Stimulated activated CD8-positive, alpha-beta memory T cell treated with anti-CD3 and anti-CD28 coated beads, Interleukin-4, amount 100 ng/mL, for 24 hours (primary cell): ENCODE data around the gene GPC1.
"Not testable (repeated sequence)": the region's sequence is repeated elsewhere in the genome, so short reads cannot be mapped to it uniquely, and the experiment has no call there.

Source experiments
- DNase-seq: peaks from one replicate; pipeline ENCODE4 v3.0.0-alpha.2; 2020; ENCODE audit warnings: low read depth

Gene GPC1, protein sequence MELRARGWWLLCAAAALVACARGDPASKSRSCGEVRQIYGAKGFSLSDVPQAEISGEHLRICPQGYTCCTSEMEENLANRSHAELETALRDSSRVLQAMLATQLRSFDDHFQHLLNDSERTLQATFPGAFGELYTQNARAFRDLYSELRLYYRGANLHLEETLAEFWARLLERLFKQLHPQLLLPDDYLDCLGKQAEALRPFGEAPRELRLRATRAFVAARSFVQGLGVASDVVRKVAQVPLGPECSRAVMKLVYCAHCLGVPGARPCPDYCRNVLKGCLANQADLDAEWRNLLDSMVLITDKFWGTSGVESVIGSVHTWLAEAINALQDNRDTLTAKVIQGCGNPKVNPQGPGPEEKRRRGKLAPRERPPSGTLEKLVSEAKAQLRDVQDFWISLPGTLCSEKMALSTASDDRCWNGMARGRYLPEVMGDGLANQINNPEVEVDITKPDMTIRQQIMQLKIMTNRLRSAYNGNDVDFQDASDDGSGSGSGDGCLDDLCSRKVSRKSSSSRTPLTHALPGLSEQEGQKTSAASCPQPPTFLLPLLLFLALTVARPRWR

DNA sequence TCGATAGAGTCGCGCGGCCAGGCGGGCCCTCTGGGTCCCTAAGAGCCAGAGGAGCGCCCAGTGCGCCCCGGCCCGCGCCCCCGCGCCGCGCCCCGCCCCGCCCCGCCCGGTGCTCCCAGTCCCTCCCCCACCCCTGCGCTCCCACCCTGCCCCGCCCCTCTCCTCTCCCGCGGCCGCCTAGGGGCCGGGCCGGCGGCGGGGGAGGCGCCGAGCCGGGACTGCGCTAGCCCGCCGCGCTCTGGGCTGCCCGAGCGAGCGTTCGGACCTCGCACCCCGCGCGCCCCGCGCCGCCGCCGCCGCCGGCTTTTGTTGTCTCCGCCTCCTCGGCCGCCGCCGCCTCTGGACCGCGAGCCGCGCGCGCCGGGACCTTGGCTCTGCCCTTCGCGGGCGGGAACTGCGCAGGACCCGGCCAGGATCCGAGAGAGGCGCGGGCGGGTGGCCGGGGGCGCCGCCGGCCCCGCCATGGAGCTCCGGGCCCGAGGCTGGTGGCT is at the start of gene GPC1:
GPC1 (plus strand) TSS at position 207 of the 491 bp plus-strand sequence; CDS start at position 463, 256 bp downstream.
- peak; percentile 21 for DNase-seq

GRCh38 chr2:240386326-240386725 is 49.1 kb upstream of the GPC1 start:
- no peak for DNase-seq

- DNase-seq, result not testable (repeated sequence)
Observed at GRCh38 chr2:240386743-240387142, 48.7 kb upstream of the GPC1 start.

DNA sequence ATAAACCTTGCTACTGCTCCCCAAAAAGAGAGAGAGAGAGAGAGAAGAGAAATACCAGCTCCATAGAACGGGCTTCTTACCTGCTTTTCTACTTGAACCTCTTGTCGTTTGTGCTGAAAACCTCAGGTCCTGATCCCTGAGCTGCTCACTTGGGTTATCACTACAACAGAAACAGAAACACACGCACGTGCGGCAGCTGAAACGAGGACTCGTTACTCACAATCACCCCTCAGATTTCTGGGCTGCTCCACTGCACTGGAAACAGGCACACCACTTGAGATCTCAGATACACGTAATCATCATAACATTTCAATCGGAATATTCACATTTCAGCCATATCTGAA is 48.2 kb upstream of the GPC1 start:
- no peak for DNase-seq

GRCh38 chr2:240387669-240388358 is 47.6 kb upstream of the GPC1 start:
- no peak for DNase-seq

DNA sequence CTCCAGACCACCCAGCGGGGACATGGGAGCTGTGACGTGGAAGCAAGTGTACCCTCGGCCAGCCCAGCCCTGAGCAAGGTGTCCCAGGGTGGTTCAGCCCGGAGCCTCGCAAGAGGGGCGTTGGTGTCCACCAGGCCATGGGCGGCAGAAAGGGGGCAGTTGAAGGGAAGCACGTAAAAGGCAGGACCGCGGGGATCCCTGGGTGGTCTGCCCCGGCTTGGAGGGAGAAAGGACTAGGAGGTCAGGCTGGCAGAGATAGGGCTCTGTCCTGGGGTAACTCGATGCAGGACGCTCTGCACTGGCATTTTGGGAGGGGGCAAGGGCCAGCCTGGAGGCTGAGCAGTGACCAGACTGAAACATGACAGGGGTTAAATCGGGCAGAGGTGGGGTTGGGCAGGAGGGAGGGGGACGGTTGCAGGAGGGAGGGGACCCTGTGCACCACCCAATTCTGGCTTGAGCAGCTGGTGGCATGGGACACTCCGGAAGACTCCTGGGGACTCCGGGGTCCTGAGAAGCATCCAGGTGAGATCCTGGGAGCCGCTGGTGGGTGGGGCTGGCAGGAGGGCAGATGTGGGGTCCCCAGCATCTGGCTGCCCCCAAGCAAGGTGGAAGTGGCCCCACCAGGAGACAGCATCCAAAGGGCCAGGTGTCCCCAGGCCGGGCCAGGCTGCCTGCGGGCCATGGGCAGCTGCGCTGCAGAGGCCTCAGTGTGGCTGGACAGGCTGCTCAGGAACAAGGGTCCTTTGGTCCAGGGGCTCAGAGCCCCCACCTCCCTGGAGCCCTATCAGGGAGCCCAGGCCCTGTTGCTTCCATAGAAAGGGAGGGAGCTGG is 46.8 kb upstream of the GPC1 start:
- DNase-seq, result no peak

DNA sequence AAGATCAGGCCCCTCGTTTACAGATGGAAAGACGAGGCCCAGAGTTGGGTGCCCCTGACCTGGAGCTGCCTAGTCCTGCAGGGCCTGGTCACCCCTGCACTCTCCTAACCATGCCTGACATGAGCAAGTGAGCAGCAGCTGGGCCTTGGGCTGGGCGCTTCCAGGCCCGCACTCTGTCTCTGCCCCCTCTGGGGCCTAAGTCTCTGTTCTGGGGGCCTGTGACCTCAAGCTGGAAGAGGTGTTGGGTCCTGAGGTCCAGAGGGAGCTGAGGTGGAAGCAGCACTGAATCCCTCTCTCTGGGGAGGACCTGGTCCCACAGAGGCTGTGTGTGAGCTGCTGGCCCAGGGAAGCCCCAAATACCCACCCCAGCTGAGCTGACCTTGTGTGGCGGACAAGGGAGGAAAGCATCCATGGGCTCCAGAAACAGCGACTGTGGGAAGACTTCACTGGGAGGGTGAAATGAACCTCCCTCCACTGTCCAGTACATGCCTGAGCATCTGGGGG is 46.1 kb upstream of the GPC1 start:
- no peak for DNase-seq

- no peak for DNase-seq
Observed at GRCh38 chr2:240390091-240391073, 45.1 kb upstream of the GPC1 start.

GRCh38 chr2:240391111-240392051 is 44.1 kb upstream of the GPC1 start:
- DNase-seq, result no peak

DNA sequence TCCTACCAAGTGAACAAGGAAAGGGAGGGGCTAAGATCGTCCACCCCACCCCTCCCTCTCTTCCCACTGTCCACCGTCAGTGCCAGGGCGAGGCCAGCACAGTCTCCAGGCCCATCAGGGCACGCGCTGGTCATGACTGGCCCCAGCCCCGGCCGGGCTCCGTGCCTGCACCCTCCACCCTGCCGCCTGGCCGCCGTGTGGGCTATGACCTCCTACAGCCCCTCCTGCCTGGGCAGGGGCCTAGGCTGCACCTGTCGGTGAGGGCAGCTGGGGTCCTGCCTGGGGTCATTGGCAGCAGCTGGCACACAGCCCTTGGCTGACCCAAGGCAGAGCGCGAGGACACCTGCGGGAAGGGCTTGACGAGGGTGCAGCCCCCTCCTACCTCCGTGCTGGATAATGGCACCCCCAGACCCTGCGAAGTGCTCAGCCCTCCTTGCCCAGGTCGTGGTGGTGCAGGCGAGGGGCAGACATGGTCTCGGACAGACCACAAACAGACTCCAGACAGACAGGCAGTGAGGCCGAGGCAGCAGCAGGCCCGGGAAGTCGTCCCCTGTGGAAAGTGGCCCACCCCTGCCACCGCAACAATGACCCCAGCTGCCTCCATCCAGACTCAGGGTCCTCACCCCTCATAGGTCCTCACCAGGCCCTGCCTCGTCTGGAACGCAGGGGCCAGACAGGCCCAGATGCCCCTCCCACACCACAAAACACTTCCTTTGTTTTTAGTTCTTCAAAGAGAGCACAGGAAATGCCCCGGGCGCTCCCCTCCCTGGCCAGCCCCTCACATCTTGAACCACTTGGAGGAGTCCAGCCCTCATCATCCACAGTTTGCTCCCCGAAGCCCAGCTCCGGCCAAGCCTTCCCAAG is 43.1 kb upstream of the GPC1 start:
- no peak for DNase-seq

DNA sequence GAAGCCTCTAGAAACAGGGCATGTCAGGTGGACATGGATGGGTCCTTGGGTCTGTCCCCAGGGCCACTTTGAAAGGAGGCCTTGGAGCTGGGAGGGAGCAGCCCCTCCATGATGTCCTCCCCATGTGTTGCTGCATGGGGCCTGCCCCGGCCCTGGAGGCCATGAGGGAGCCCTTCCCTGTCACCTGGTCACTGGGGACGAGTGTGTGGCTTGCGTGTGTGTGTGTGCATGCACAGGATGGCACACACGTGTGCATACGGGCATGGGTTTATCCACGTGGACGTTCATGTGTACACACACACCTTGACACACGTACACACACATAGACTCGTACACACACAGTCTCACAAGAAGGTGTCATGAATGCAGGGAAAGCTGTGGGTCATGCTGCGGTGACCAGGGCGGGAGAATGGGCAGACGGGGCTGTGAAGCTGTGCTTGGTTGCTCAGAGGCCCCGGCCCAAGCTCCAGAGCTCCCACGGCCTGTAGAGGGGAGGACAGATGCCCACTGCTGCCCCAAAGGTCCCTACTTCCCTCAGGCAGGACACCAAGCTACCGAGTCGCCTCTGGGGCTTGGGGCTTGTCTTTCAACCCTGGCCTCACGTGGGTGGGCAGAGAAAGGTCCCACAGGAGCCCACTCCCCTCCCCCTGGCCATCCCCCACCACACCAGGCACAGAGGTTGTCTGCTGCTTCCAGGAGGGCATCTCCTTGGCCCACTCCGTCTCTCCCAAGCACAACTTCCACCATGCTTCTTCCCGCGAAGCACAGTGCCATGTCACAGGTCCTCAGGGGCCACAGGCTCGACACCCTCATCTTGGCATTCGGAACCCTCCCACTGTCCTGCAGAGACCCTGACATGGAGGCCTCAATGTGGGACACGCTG is 42.3 kb upstream of the GPC1 start:
- no peak for DNase-seq

DNA sequence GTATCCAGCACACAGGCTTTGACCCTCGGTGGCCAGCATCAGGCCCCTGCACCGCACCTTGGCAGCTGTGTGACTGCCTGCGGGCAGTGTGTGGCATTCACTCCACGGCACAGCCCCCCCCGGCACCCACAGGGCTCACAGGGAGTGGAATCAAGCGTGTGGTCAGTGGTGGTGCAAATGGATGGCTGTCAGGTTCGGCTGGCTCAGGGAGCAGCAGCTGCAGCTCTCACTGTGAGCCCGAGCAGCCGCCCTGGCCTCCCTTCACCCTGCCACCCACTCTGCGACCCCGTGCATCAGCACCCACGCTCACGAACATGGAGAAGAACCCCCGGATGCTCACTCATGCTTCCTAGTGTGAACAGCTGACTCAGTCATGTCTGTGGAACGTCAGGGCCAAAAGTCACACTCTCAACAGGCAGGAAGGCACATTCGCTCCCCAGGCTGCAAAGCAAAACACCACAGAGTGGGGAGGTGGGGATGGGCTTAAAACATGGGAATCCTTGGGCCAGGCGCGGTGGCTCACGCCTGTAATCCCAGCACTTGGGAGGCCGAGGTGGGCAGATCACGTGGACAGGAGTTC is 41.5 kb upstream of the GPC1 start:
- DNase-seq, result no peak

DNA sequence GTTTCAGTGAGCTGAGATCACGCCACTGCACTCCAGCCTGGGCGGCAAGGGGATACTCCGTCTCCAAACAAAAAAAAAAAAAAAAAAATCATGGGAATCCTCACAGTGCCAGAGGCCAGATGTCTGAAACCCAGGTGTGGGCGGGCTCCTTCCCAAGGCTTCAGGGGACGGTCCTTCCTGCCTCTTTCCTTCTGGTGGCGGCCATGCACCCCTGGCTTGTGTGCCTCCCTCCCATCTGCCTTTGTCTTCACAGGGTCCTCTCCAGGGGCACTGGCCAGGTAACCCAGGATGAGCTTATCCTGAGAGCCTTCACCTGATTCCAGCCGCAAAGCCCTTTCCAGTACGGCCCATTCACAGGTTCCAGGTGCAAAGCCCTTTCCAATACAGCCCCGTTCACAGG is 40.9 kb upstream of the GPC1 start:
- no peak for DNase-seq

GRCh38 chr2:240395448-240395847 is 40.0 kb upstream of the GPC1 start:
- no peak for DNase-seq

GRCh38 chr2:240395896-240396622 is 39.4 kb upstream of the GPC1 start:
- DNase-seq, result no peak
